NCI-H2081 treated with DMSO at 0.1 percent for 48 hours (cell line): Measurements from ENCODE around the gene GPBP1L1.

Experiments used
- DNase-seq: peaks from one replicate; lab custom pipeline; 2025; lab: John Stamatoyannopoulos, UW

GPBP1L1 gene

DNA sequence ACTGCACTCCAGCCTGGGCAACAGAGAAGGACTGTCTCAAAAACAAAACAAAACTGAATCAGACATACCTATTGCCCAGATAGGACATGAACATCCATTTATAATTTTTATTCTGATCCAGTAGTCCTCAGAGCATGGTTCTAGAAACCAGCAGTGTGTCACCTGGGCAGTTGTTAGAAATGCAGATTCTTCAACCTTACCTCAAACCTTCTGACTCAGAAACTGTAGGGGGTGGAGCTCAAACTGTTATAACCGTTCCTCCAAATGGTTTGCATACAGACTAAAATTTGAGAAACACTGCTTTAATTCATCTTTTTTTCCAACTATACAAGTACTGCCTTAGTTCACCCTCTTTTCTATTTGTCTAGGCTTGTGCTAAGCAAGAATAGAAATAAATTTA, 96.5 kb downstream of the GPBP1L1 start:
- DNase-seq: no peak

DNA sequence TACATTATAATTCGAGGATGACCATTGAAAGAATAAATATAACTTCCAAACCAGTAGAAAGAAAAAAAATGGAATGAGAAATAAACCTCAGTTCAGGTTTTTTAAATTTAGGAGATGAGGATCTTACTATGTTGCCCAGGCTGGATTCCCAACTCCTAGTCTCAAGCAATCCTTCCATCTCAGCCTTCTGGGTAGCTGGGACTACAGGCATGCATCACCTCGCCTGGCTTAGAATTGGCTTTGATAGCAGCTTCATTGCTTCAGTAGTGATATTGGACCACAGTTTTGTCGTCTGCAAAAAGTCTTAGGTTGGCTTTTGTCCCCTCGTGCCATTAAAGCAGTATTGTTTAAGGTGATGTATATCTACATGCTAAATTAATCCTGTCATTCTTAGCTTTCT, 99.6 kb downstream of the GPBP1L1 start:
- no peak for DNase-seq

DNA sequence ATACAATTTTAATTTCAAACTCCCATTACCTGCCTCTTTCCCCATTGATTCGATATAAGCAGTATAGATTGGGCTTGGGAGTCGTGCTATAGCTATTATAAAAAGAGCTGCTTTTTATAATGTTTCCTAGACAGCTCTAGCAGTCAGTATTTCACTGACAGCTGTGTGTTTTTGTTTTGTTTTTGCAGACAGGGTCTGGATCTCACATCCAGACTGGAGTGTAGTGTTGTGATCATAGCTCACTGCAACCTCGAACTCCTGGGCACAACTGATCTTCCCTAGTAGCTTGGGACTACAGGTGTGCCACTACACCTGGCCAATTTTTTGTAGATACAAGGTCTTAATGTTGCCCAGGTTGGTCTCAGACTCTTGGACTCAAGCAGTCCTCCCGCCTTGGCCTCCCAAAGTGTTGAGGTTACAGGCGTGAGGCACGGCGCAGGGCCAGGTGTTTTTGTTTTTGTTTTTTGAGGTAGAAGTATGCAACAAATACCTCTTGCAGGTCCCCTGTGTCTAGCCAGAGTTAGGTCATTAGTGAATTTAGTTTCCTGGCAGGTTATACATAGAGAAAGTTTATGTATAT, 100.7 kb downstream of the GPBP1L1 start:
- no peak for DNase-seq

DNA sequence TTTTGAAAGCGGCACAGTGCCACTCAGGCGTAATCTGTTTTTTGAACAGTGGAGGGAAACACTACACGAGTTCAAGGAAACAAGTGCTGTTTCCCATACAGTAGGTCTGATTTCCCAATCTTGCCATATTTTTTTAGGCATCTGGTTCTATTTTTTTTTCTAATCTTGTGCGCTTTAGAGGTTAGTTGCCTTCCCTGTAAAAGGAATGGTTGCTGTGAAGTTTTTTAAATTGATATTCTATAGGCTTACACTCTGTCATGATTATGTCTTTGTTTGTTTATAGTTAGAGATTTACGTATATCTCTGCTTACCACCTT, 101.3 kb downstream of the GPBP1L1 start:
- DNase-seq: no peak

DNA sequence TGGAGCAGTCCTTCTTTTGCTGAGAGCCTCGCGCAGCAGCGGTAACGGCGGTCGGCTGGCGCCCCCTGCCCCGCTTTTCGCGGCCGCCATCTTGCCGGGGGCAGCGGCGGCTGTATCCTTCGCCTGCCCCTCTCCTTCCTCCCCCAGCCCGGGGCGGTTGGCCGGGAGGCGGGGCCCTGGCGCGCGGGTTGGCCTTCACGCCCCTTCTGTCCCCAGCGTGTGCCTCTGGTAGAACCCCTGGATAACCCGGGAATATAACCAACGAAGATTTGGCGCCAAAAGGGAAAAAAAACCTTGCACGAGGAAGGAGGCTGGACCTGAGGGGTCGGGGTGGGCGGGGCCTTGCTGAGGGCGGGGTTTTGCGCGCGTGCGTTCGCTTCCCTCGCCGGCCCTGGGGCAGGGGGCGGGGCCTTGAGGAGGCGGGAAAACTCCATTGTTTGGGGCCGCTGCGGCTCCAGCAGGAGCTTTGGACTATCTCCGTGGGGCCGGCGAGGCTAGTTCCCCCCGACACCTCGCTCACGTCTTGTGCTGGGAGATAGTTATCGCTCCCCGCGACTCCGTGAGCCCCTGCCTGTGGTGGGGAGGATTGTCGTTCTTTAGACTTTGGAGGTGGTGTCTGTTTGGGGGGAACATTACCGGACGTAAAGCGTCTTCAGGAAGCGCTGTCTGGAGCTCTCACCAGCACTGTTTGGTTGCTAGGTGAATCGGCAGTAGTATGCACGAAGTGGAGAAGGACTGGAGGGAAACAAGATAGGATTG, 101.8 kb downstream of the GPBP1L1 start:
- peak; percentile 91 for DNase-seq

DNA sequence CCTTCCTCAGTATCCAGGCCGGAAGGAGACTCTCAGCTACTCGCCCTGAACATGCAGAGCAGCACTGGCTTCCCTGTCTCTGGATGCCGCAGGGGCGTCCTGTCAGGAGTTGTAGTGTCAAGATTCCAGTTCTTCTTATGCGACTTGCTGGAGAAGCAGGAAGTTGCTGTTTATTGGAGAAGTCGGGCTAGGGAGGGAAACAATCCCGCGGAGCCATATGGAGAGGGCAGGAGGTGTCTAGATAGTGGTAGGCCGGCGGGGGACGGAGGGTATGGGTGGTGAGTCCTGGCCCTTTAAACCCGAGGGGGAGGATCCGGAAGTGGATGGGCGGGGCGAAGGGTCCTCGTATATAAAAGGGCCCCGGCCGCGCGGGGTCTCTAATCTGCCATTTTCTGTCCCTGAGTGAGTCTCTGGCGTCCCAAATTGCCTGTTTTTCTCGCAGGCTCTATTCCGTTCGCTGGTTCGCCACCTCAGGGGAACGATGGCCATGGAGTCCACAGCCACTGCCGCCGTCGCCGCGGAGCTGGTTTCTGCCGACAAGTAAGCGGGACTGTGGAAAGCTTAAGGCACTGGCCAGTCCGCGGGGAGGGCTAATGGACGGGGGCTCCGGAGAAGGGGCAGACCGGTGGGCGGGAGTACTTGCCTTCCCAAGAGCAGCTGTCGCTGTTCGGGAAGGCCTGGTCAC, 102.5 kb downstream of the GPBP1L1 start, which contains the start of gene NASP:
Gene NASP, plus strand, starts transcription at position 376 of the 685 bp plus-strand sequence. Its CDS starts 106 bp downstream, at position 482.
- DNase-seq: peak; percentile 69

DNA sequence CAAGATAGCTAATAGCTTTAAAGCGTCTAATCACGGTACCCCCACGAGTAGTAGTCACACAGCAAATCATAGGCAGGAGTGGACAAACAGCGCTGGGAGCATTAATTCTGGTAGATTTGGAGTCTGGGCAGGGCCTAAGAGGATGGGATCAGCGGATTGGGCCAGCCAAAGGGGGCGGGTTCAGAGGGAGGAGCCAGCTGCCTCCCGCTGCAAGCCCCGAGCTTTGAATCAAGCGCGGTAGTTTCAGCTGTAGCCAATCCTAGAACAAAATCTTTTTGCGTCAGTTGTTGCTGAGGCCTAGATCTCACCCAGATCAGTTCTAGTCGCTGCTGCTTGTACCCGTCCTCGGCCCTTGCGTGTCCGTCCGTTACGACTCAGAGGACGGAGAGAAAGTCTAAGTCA, 103.1 kb downstream of the GPBP1L1 start:
- peak; percentile 99 for DNase-seq
